HG03175 (cell line): Measurements from ENCODE around the gene TWIST2.

ENCODE experiments used
- ATAC-seq: cut with Tn5 transposase; IDR thresholded peaks from one replicate; pipeline ENCODE4 v1.9.1; 2021; ENCODE audit warnings: mild to moderate bottlenecking, moderate library complexity; ENCODE audit not compliant: unreplicated experiment

The TWIST2 gene

GRCh38 chr2:238916176-238916874 lies 68.4 kb downstream of the TWIST2 start:
- no peak for ATAC-seq

- ATAC-seq: no peak
Measured at GRCh38 chr2:238916875-238917590, 69.1 kb downstream of the TWIST2 start.

GRCh38 chr2:238919307-238919706 lies 71.4 kb downstream of the TWIST2 start:
- no peak for ATAC-seq

- ATAC-seq: no peak
Measured at GRCh38 chr2:238920053-238920452, 72.2 kb downstream of the TWIST2 start.

- ATAC-seq: no peak
Measured at GRCh38 chr2:238920601-238921001, 72.7 kb downstream of the TWIST2 start.

GRCh38 chr2:238921259-238921658 lies 73.4 kb downstream of the TWIST2 start:
- ATAC-seq: no peak

- ATAC-seq: no peak
Measured at GRCh38 chr2:238921681-238922319, 73.9 kb downstream of the TWIST2 start.

GRCh38 chr2:238922435-238922834 lies 74.5 kb downstream of the TWIST2 start:
- ATAC-seq: no peak

GRCh38 chr2:238924032-238924431 lies 76.1 kb downstream of the TWIST2 start:
- no peak for ATAC-seq

GRCh38 chr2:238924796-238925195 lies 76.9 kb downstream of the TWIST2 start:
- no peak for ATAC-seq

GRCh38 chr2:238925281-238925680 lies 77.4 kb downstream of the TWIST2 start:
- no peak for ATAC-seq

GRCh38 chr2:238925816-238926521 lies 78.1 kb downstream of the TWIST2 start:
- ATAC-seq: no peak

- no peak for ATAC-seq
Measured at GRCh38 chr2:238926761-238927611, 79.1 kb downstream of the TWIST2 start.

GRCh38 chr2:238927746-238928519 lies 80.0 kb downstream of the TWIST2 start:
- no peak for ATAC-seq

GRCh38 chr2:238928520-238929241 lies 80.8 kb downstream of the TWIST2 start:
- ATAC-seq: no peak

- ATAC-seq: no peak
Measured at GRCh38 chr2:238929242-238930081, 81.6 kb downstream of the TWIST2 start.

GRCh38 chr2:238930216-238930615 lies 82.3 kb downstream of the TWIST2 start:
- ATAC-seq: no peak
